ENCODE measurements around the gene SVIL.
"Not testable (repeated sequence)": the region's sequence is repeated elsewhere in the genome, so short reads cannot be mapped to it uniquely, and the experiment has no call there.

The SVIL gene

DNA sequence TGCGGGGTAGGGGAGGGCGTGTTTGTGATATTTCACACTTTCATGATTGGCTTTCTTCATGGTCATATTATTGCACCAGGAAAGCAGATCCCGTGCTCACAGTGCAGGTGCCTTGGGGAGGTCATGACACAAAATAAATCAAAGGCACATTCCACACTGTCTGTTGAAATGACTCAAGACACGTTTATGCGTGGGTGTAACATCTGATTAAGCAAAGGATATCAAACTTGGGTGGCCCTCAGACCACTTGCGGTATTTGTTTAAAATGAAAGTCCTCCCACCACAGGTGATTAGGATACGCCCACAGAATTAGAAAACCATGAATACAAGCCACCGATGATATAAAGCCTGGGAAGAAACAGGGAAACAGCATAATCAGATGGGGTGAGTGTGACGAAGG is 51.1 kb downstream of the SVIL start:
- no peaks in the 10 kb centered on the region for H3K9me2 ChIP-seq (ENCODE audit: low read depth, low read length)
- no peaks in the 10 kb centered on the region for H3K36me3 ChIP-seq (ENCODE audit: insufficient read depth, low read length)
- no peaks in the 10 kb centered on the region for H3K79me2 ChIP-seq (ENCODE audit: insufficient read depth, low read length)
- H2AFZ ChIP-seq (ENCODE audit: low read length): no peak overlapping the region
- H3K27me3 ChIP-seq (ENCODE audit: insufficient read depth, low read length): no peaks in the 10 kb centered on the region
- H3K9ac ChIP-seq (ENCODE audit: low read length): no peak overlapping the region
- TF ChIP-seq, protein P1, sequence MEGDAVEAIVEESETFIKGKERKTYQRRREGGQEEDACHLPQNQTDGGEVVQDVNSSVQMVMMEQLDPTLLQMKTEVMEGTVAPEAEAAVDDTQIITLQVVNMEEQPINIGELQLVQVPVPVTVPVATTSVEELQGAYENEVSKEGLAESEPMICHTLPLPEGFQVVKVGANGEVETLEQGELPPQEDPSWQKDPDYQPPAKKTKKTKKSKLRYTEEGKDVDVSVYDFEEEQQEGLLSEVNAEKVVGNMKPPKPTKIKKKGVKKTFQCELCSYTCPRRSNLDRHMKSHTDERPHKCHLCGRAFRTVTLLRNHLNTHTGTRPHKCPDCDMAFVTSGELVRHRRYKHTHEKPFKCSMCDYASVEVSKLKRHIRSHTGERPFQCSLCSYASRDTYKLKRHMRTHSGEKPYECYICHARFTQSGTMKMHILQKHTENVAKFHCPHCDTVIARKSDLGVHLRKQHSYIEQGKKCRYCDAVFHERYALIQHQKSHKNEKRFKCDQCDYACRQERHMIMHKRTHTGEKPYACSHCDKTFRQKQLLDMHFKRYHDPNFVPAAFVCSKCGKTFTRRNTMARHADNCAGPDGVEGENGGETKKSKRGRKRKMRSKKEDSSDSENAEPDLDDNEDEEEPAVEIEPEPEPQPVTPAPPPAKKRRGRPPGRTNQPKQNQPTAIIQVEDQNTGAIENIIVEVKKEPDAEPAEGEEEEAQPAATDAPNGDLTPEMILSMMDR (IDR thresholded peaks at IDR 0.05; ENCODE audit: low read length): no peak
- no peak for TF ChIP-seq EZH2 (IDR thresholded peaks at IDR 0.05; ENCODE audit: borderline replicate concordance, low read length)
- no peaks in the 10 kb centered on the region for H3F3A ChIP-seq (ENCODE audit: insufficient read depth, low read length)
- H3K9me3 ChIP-seq (ENCODE audit: low read length): no peaks in the 10 kb centered on the region
- no peaks in the 10 kb centered on the region for H4K20me1 ChIP-seq (ENCODE audit: insufficient read depth, low read length)
- H3K4me1 ChIP-seq (ENCODE audit: insufficient read depth, low read length, severe bottlenecking): no peaks in the 10 kb centered on the region
- no peak overlapping the region for H3K4me2 ChIP-seq (ENCODE audit: low read length)
- H3K4me3 ChIP-seq (ENCODE audit: low read depth, low read length, poor library complexity, severe bottlenecking): no peak overlapping the region
- H3K27ac ChIP-seq (ENCODE audit: low read depth, low read length, poor library complexity, severe bottlenecking): no peak overlapping the region

DNA sequence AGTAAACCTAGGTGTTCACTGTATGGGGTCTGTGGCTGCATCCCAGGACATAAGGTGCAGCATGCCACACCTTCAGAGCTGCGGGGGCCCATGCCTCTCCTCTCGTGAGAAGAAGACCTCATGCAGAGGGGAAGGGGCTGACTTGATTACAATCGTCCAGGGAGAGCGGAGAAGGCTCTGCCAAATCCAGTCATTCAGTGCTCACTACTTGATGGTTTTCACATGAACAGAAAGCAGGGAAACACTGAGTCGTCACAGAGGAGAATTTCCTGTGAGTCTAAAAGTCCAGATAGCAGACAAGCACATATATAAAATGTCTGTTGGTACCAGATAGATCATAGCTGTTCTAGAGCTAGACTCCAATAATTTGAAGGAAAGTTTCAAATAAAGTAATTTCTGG is 52.0 kb downstream of the SVIL start:
- H3K27ac ChIP-seq (ENCODE audit: low read depth, low read length, poor library complexity, severe bottlenecking): not testable (repeated sequence)

DNA sequence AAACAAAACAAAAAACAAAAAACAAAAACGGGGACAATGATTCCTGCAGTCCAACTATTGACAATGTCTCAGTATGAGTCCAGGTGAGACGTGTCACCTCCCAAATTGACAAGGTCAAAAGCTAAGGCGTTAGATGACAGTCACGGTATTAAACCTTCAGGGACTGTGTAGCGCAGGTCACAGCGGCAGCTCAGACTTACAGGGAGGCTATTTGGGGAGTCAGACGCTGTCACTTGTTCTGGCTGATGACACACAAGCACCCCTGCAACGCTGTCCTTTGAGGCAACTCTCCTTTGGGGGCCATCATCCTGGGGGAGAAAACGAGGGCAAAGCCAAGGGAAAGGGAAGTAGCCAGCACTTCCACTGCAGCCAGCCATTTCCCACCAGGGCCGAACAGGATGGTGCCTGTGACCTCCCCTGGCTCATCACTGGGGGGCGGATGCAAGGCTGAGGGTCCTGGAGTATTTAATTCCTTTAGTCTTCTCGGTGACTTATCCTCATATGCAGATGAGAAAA is 55.3 kb downstream of the SVIL start:
- no peaks in the 10 kb centered on the region for H3K4me1 ChIP-seq (ENCODE audit: insufficient read depth, low read length, severe bottlenecking)
- no peaks in the 10 kb centered on the region for H3K9me2 ChIP-seq (ENCODE audit: low read depth, low read length)
- H3K9me3 ChIP-seq (ENCODE audit: low read length): no peaks in the 10 kb centered on the region
- H3F3A ChIP-seq (ENCODE audit: insufficient read depth, low read length): no peaks in the 10 kb centered on the region
- H3K27ac ChIP-seq (ENCODE audit: low read depth, low read length, poor library complexity, severe bottlenecking): no peak overlapping the region
- no peaks in the 10 kb centered on the region for H3K27me3 ChIP-seq (ENCODE audit: insufficient read depth, low read length)
- TF ChIP-seq EZH2 (IDR thresholded peaks at IDR 0.05; ENCODE audit: borderline replicate concordance, low read length): no peak
- TF ChIP-seq, protein P1 (IDR thresholded peaks at IDR 0.05; ENCODE audit: low read length): no peak
- H3K79me2 ChIP-seq (ENCODE audit: insufficient read depth, low read length): no peaks in the 10 kb centered on the region
- H4K20me1 ChIP-seq (ENCODE audit: insufficient read depth, low read length): no peaks in the 10 kb centered on the region
- no peak overlapping the region for H3K9ac ChIP-seq (ENCODE audit: low read length)
- no peak overlapping the region for H3K4me2 ChIP-seq (ENCODE audit: low read length)
- no peaks in the 10 kb centered on the region for H3K36me3 ChIP-seq (ENCODE audit: insufficient read depth, low read length)
- H2AFZ ChIP-seq (ENCODE audit: low read length): no peak overlapping the region
- no peak overlapping the region for H3K4me3 ChIP-seq (ENCODE audit: low read depth, low read length, poor library complexity, severe bottlenecking)

More for the DNA sequence above, 52.0 kb downstream of the SVIL start:
- H3K79me2 ChIP-seq (ENCODE audit: insufficient read depth, low read length); H3K36me3 ChIP-seq (ENCODE audit: insufficient read depth, low read length); H3K4me3 ChIP-seq (ENCODE audit: low read depth, low read length, poor library complexity, severe bottlenecking); H3K9me3 ChIP-seq (ENCODE audit: low read length); H3K9me2 ChIP-seq (ENCODE audit: low read depth, low read length); H3K4me2 ChIP-seq (ENCODE audit: low read length); H3K9ac ChIP-seq (ENCODE audit: low read length); H2AFZ ChIP-seq (ENCODE audit: low read length); H4K20me1 ChIP-seq (ENCODE audit: insufficient read depth, low read length); H3K4me1 ChIP-seq (ENCODE audit: insufficient read depth, low read length, severe bottlenecking); H3K27me3 ChIP-seq (ENCODE audit: insufficient read depth, low read length); H3F3A ChIP-seq (ENCODE audit: insufficient read depth, low read length): not testable (repeated sequence)

DNA sequence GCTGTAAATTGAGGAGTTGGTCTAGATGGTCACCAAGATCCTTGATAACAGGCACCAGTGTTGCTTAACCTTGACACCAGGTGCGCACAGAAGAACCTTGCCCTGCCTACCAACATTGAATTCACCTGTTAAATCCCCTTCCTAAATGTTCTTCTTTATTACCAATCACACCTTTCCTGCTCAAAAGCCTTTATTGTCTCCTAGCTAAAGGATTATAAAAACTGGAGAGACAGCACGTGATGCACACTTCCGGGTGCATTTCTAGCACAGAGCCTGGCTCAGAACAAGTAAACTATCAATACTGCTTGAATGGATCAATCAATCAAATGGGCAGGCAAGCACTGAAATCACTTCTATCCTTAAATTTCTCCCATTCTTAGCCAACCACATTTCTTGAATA is 56.3 kb downstream of the SVIL start:
- H3K9me3 ChIP-seq (ENCODE audit: low read length): no peaks in the 10 kb centered on the region
- no peak for TF ChIP-seq EZH2 (IDR thresholded peaks at IDR 0.05; ENCODE audit: borderline replicate concordance, low read length)
- TF ChIP-seq, protein P1 (IDR thresholded peaks at IDR 0.05; ENCODE audit: low read length): no peak
- no peaks in the 10 kb centered on the region for H3K36me3 ChIP-seq (ENCODE audit: insufficient read depth, low read length)
- no peaks in the 10 kb centered on the region for H3K9me2 ChIP-seq (ENCODE audit: low read depth, low read length)
- no peaks in the 10 kb centered on the region for H3K4me1 ChIP-seq (ENCODE audit: insufficient read depth, low read length, severe bottlenecking)
- H3K27me3 ChIP-seq (ENCODE audit: insufficient read depth, low read length): no peaks in the 10 kb centered on the region
- no peaks in the 10 kb centered on the region for H3K79me2 ChIP-seq (ENCODE audit: insufficient read depth, low read length)
- H4K20me1 ChIP-seq (ENCODE audit: insufficient read depth, low read length): no peaks in the 10 kb centered on the region
- H3K27ac ChIP-seq (ENCODE audit: low read depth, low read length, poor library complexity, severe bottlenecking): no peak overlapping the region
- H3K4me3 ChIP-seq (ENCODE audit: low read depth, low read length, poor library complexity, severe bottlenecking): no peak overlapping the region
- H3K9ac ChIP-seq (ENCODE audit: low read length): no peak overlapping the region
- no peak overlapping the region for H3K4me2 ChIP-seq (ENCODE audit: low read length)
- H3F3A ChIP-seq (ENCODE audit: insufficient read depth, low read length): no peaks in the 10 kb centered on the region
- no peak overlapping the region for H2AFZ ChIP-seq (ENCODE audit: low read length)

All from OCI-LY1 (cell line).